ENCODE results near the gene SLC12A8. TPM values are rescaled to one million over a fixed set of nuclear protein-coding genes. Genes with fewer than 3 reads are reported as not detected.

SLC12A8 gene
- total and polyA plus RNA-seq, 3 donors from 2014 or later: 10.3 to 21.0 (median 12.3) TPM

GRCh38 chr3:125187599-125187910, 25.0 kb downstream of the SLC12A8 start:
- Histone ChIP-seq H3K27ac (no peak overlapping the region), H3K36me3 (ENCODE audit: low read depth, missing control alignments) (no peaks in the 10 kb centered on the region), H3K4me3 (no peak overlapping the region), H3K4me1 (peaks cover 5% of the 10 kb centered on the region), H3K9me3 (no peaks in the 10 kb centered on the region), H3K27me3 (no peaks in the 10 kb centered on the region)
- TF ChIP-seq POLR2A (IDR thresholded peaks at IDR 0.05) (no peak), CTCF (IDR thresholded peaks at IDR 0.05) (no peak)
- 68 to 84% methylated on average over 5 of the region's 5 CpGs for WGBS, 2 donors
- intact Hi-C loops (cut with DNase I; ENCODE audit: low total_unique reads): no loop called here
- DNase-seq: no peak

- no peaks in the 10 kb centered on the region for H3K9me3 ChIP-seq
- H3K27ac ChIP-seq: peak overlapping the region in 1 of 2 donors; percentile 30
- peaks cover 5% of the 10 kb centered on the region for H3K4me1 ChIP-seq
- TF ChIP-seq CTCF (IDR thresholded peaks at IDR 0.05): no peak
- no peak for TF ChIP-seq POLR2A (IDR thresholded peaks at IDR 0.05)
- no peaks in the 10 kb centered on the region for H3K36me3 ChIP-seq (ENCODE audit: low read depth, missing control alignments)
- intact Hi-C loops (cut with DNase I; ENCODE audit: low total_unique reads): no loop called here
- H3K4me3 ChIP-seq: no peak overlapping the region
- 95 to 96% methylated on average over 16 to 20 of the region's 20 CpGs for WGBS, 2 donors
- DNase-seq: no peak
- no peaks in the 10 kb centered on the region for H3K27me3 ChIP-seq
Observed at GRCh38 chr3:125186800-125187598, 25.5 kb downstream of the SLC12A8 start.

GRCh38 chr3:125186261-125186787, 26.2 kb downstream of the SLC12A8 start:
- peak; percentile 56 for DNase-seq
- Histone ChIP-seq H3K36me3 (ENCODE audit: low read depth, missing control alignments) (no peaks in the 10 kb centered on the region), H3K4me3 (no peak overlapping the region), H3K27ac (peak overlapping the region in 1 of 2 donors; percentile 30), H3K27me3 (no peaks in the 10 kb centered on the region), H3K9me3 (no peaks in the 10 kb centered on the region), H3K4me1 (peaks cover 5% of the 10 kb centered on the region)
- 28 to 41% methylated on average over 10 of the region's 10 CpGs for WGBS, 2 donors
- TF ChIP-seq CTCF (IDR thresholded peaks at IDR 0.05): no peak
- no peak for TF ChIP-seq POLR2A (IDR thresholded peaks at IDR 0.05)
- intact Hi-C loops (cut with DNase I; ENCODE audit: low total_unique reads): no loop called here

GRCh38 chr3:125185805-125186204, 26.7 kb downstream of the SLC12A8 start:
- H3K27me3 ChIP-seq: no peaks in the 10 kb centered on the region
- no peak for DNase-seq
- H3K4me1 ChIP-seq: peaks cover 5% of the 10 kb centered on the region
- H3K4me3 ChIP-seq: no peak overlapping the region
- intact Hi-C loops (cut with DNase I; ENCODE audit: low total_unique reads): no loop called here
- no peaks in the 10 kb centered on the region for H3K36me3 ChIP-seq (ENCODE audit: low read depth, missing control alignments)
- 51 to 61% methylated on average over 3 of the region's 3 CpGs for WGBS, 2 donors
- no peak overlapping the region for H3K27ac ChIP-seq
- no peaks in the 10 kb centered on the region for H3K9me3 ChIP-seq
- TF ChIP-seq POLR2A (IDR thresholded peaks at IDR 0.05) (no peak), CTCF (IDR thresholded peaks at IDR 0.05) (no peak)

- intact Hi-C loops (cut with DNase I; ENCODE audit: low total_unique reads): no loop called here
- WGBS, 2 donors: 72 to 80% methylated on average over 1 of the region's 1 CpG
Observed at GRCh38 chr3:125179884-125180240, 32.7 kb downstream of the SLC12A8 start.

More at GRCh38 chr3:125179884-125180240, 32.7 kb downstream of the SLC12A8 start:
- no peak overlapping the region for H3K27ac ChIP-seq
- TF ChIP-seq POLR2A (IDR thresholded peaks at IDR 0.05) (no peak), CTCF (IDR thresholded peaks at IDR 0.05) (no peak)
- H3K4me1 ChIP-seq: no peaks in the 10 kb centered on the region
- no peaks in the 10 kb centered on the region for H3K27me3 ChIP-seq
- H3K36me3 ChIP-seq (ENCODE audit: low read depth, missing control alignments): no peaks in the 10 kb centered on the region
- H3K4me3 ChIP-seq: no peak overlapping the region
- no peak for DNase-seq
- no peaks in the 10 kb centered on the region for H3K9me3 ChIP-seq
